Spleen (tissue), 11 donors: Measurements from ENCODE around the gene IL17C. TPM values are rescaled to one million over a fixed set of nuclear protein-coding genes. Genes with fewer than 3 reads are reported as not detected.

Experiments used
- DNase-seq: peaks from one replicate; pipeline ENCODE4 v3.0.0-alpha.2; 2020
- H3K27ac ChIP-seq, 8 donors: fragments of 200-600 bp; sonication (generic) in 7 of 8; 1 replicate in 4 of 8; 2 replicates in 4 of 8; pipeline versions ENCODE4 v1.5.0 to v1.8.0; 2016 to 2021; ENCODE audit warnings: inconsistent platforms in 4 of 8, mild to moderate bottlenecking in 4 of 8, moderate library complexity in 1 of 8
- H3K27me3 ChIP-seq, 7 donors: fragments of 200-600 bp; sonication (generic) in 6 of 7; replicated peaks in 1 of 7; 1 replicate in 4 of 7; 2 replicates in 3 of 7; pipeline versions ENCODE4 v1.5.0 to v1.8.0; 2016 to 2021; ENCODE audit warnings: inconsistent platforms in 3 of 7, mild to moderate bottlenecking in 1 of 7
- H3K36me3 ChIP-seq, 6 donors: fragments of 200-600 bp; sonication (generic) in 5 of 6; 1 replicate in 4 of 6; 2 replicates in 2 of 6; pipeline versions ENCODE4 v1.5.0 to v1.8.0; 2016 to 2021; ENCODE audit warnings: inconsistent platforms in 2 of 6
- H3K4me1 ChIP-seq, 6 donors: fragments of 200-600 bp; sonication (generic) in 5 of 6; 1 replicate in 3 of 6; 2 replicates in 3 of 6; pipeline versions ENCODE4 v1.5.0 to v1.8.0; 2016 to 2021; ENCODE audit warnings: inconsistent platforms in 3 of 6
- H3K4me3 ChIP-seq, 8 donors: fragments of 200-600 bp; sonication (generic) in 7 of 8; 1 replicate in 4 of 8; 2 replicates in 4 of 8; pipeline versions ENCODE4 v1.5.0 to v1.8.0; 2016 to 2021; ENCODE audit warnings: inconsistent platforms in 4 of 8, mild to moderate bottlenecking in 4 of 8, moderate library complexity in 2 of 8
- H3K9me3 ChIP-seq, 8 donors: fragments of 200-600 bp; sonication (generic) in 7 of 8; 1 replicate in 4 of 8; 2 replicates in 4 of 8; pipeline versions ENCODE4 v1.5.0 to v1.8.0; 2016 to 2021; ENCODE audit warnings: inconsistent platforms in 4 of 8
- CTCF ChIP-seq, 11 experiments: fragments of 200-600 bp in 7 of 11; fragments of 450-650 bp in 4 of 11; sonication (generic) in 4 of 11; IDR thresholded peaks in 8 of 11; conservative IDR thresholded peaks in 3 of 11; 1 replicate in 7 of 11; 2 replicates in 4 of 11; pipeline versions ENCODE4 v1.4.0 to v1.8.0; 2016 to 2021; ENCODE audit warnings: antibody characterized with exemption in 11 of 11, inconsistent platforms in 4 of 11, mild to moderate bottlenecking in 1 of 11
- POLR2A ChIP-seq, 3 donors: fragments of 450-650 bp; IDR thresholded peaks; one replicate each; pipeline ENCODE4 v1.5.1; 2017; ENCODE audit warnings: antibody characterized with exemption in 3 of 3, mild to moderate bottlenecking in 1 of 3
- POLR2AphosphoS5 ChIP-seq, 3 donors: sonication (generic); formaldehyde crosslinking; IDR thresholded peaks; one replicate each; pipeline ENCODE4 v1.5.1; 2017; ENCODE audit warnings: antibody characterized with exemption in 3 of 3
- WGBS, 5 donors: extraction: QIAGEN DNeasy Blood & Tissue Kit in 3 of 5; methylation state at CpG; one replicate each; pipeline versions ENCODE4 v1.1.5 to v1.1.7; 2013 to 2018; 5-methylcytosine and 5-hydroxymethylcytosine counted together
- intact Hi-C: fragments of 100-400 bp; cut with DNase I; formaldehyde crosslinking; loops from one replicate; pipeline ENCODE4 v1.15.0; 2023; ENCODE audit warnings: low total_unique reads
- polyA plus RNA-seq, 3 donors: library from polyadenylated mRNA; stranded (reverse); fragments of 200-250 nt; gene quantifications; one replicate each; pipeline ENCODE4 v1.2.1, GENCODE V29; 2013
- total RNA-seq, 7 donors: library from RNA; depleted of rRNA in 3 of 7; stranded (reverse); fragments of >200 nt in 3 of 7; fragmentation: NEBNext Ultra II Directional in 4 of 7; extraction: Animal tissue kit (Norgen Biotek cat#: 25700) in 4 of 7; gene quantifications; one replicate each; pipeline versions ENCODE4 v1.1.0 to v1.2.1, GENCODE V29; 2016 to 2021
- donor health status: healthy with polysubstance abuse.
- donor health status: DM: no; HTN: no; CAD: no; lungs with moderate emphysema.
- donor health status: DM: no; HTN: no; CAD: no.
- donor health status: Bipolar disorder and iron deficiency.
- donor health status: healthy.
- donor health status: DM: no; HTN: no; CAD: no.
- donor health status: DM: yes; HTN: yes; CAD: no.

The IL17C gene
- total and polyA plus RNA-seq, 10 donors, result 0.39 to 1.2 (median 0.64) TPM; not detected in 5

DNA sequence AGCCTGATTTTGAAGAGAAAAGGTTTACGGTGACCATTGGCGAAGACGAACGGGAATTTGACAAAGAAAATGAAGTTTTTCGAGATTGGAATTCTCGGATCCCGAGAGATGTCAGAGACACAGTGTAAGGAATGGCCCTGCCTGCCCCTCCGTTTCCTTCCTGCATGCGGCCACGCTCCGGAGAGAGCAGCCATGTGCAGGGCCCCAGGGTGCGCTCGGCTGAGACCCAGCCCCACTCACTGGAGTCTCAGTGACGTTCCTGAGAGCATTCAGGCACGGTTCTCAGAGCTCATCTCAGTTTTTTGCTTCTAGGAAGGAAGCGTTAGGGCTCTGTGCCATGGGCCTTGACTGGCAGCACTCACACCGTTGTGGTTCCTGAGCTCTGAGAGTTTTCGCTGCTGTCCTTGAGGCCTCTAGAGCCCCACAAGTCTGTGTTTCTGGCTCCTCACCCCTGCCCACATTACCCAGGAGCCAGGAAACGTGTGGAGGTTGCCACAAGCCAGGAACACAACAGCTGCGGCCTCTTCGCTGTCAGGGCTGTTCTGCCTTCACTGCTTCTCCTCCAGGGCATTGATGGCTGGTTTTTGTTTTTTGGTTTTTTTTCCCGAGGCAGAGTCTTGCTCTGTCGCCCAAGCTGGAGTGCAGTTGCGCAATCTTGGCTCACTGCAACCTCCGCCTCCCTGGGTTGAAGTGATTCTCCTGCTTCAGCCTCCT lies 38.4 kb upstream of the IL17C start:
- DNase-seq, result no peak
- Histone ChIP-seq H3K4me3 (peak overlapping the region in 1 of 8 donors; percentile 38), H3K27me3 (no peaks in the 10 kb centered on the region), H3K9me3 (no peaks in the 10 kb centered on the region), H3K4me1 (peaks cover 0 to 80% (median 56%) of the 10 kb centered on the region in 6 donors), H3K36me3 (peaks cover 3 to 89% (median 56%) of the 10 kb centered on the region in 6 donors), H3K27ac (peak overlapping the region; percentile 14 to 92 (median 82))
- WGBS, 5 donors, result 54 to 78% (median 66%) methylated on average over 25 of the region's 25 CpGs
- TF ChIP-seq POLR2A (IDR thresholded peaks at IDR 0.05) (no peak), POLR2AphosphoS5 (IDR thresholded peaks at IDR 0.05) (peak in 2 of 3 donors; percentile 31 to 61), CTCF (IDR thresholded peaks at IDR 0.05 in 8 of 11, conservative IDR thresholded peaks at IDR 0.05 in 3 of 11) (no peak)
- intact Hi-C loops, result no loop called here

GRCh38 chr16:88600539-88600896 lies 37.9 kb upstream of the IL17C start:
- DNase-seq, result no peak
- TF ChIP-seq POLR2AphosphoS5 (IDR thresholded peaks at IDR 0.05) (no peak), CTCF (IDR thresholded peaks at IDR 0.05 in 8 of 11, conservative IDR thresholded peaks at IDR 0.05 in 3 of 11) (no peak), POLR2A (IDR thresholded peaks at IDR 0.05) (no peak)
- Histone ChIP-seq H3K4me3 (no peak overlapping the region), H3K27me3 (no peaks in the 10 kb centered on the region), H3K9me3 (no peaks in the 10 kb centered on the region), H3K36me3 (peaks cover 5 to 89% (median 61%) of the 10 kb centered on the region in 6 donors), H3K27ac (peak overlapping the region in 6 of 8 donors; percentile 39 to 92 (median 84)), H3K4me1 (peaks cover 0 to 80% (median 54%) of the 10 kb centered on the region in 6 donors)
- WGBS, 5 donors, result 77 to 95% (median 84%) methylated on average over 6 of the region's 6 CpGs
- intact Hi-C loops, result no loop called here

GRCh38 chr16:88601313-88602036 lies 36.9 kb upstream of the IL17C start:
- H3K27me3 ChIP-seq, result no peaks in the 10 kb centered on the region
- no peak overlapping the region for H3K4me3 ChIP-seq
- H3K9me3 ChIP-seq, result no peaks in the 10 kb centered on the region
- H3K27ac ChIP-seq, result peak overlapping the region in 4 of 8 donors; percentile 84 to 92 (median 88)
- 78 to 90% (median 82%) methylated on average over 9 of the region's 9 CpGs for WGBS, 5 donors
- no peak for DNase-seq
- TF ChIP-seq POLR2AphosphoS5 (IDR thresholded peaks at IDR 0.05) (no peak), POLR2A (IDR thresholded peaks at IDR 0.05) (no peak), CTCF (IDR thresholded peaks at IDR 0.05 in 8 of 11, conservative IDR thresholded peaks at IDR 0.05 in 3 of 11) (no peak)
- peaks cover 0 to 75% (median 48%) of the 10 kb centered on the region in 6 donors for H3K4me1 ChIP-seq
- H3K36me3 ChIP-seq, result peaks cover 5 to 89% (median 71%) of the 10 kb centered on the region in 6 donors
- intact Hi-C loops, result no loop called here

- no peak overlapping the region for H3K4me3 ChIP-seq
- peaks cover 5 to 95% (median 76%) of the 10 kb centered on the region in 6 donors for H3K36me3 ChIP-seq
- no peak overlapping the region for H3K27ac ChIP-seq
- no peak for DNase-seq
- H3K27me3 ChIP-seq, result no peaks in the 10 kb centered on the region
- intact Hi-C loops, result no loop called here
- TF ChIP-seq CTCF (IDR thresholded peaks at IDR 0.05 in 8 of 11, conservative IDR thresholded peaks at IDR 0.05 in 3 of 11) (no peak), POLR2A (IDR thresholded peaks at IDR 0.05) (no peak), POLR2AphosphoS5 (IDR thresholded peaks at IDR 0.05) (peak in 1 of 3 donors; percentile 31)
- 80 to 97% (median 88%) methylated on average over 3 to 7 of the region's 7 CpGs for WGBS, 5 donors
- no peaks in the 10 kb centered on the region for H3K9me3 ChIP-seq
- peaks cover 0 to 74% (median 48%) of the 10 kb centered on the region in 6 donors for H3K4me1 ChIP-seq
These were observed 36.3 kb upstream of the IL17C start for GRCh38 chr16:88602091-88602490.
